Measurements from ENCODE around the gene RNF141. TPM values are rescaled to one million over a fixed set of nuclear protein-coding genes. Genes with fewer than 3 reads are reported as not detected.

Gene RNF141
- total RNA-seq, 1 experiment from 2014 or later = 35.8 TPM

- no peak for ATAC-seq
- no peaks in the 10 kb centered on the region for H3K27me3 ChIP-seq (ENCODE audit: control insufficient read depth, insufficient read depth, low read length)
- TF ChIP-seq REST (IDR thresholded peaks at IDR 0.05; ENCODE audit: insufficient read depth in 1 of 2, low read depth in 2 of 2, low read length in 1 of 2) (no peak), CTCF (IDR thresholded peaks at IDR 0.05) (no peak), POLR2AphosphoS5 (IDR thresholded peaks at IDR 0.05; ENCODE audit: low read depth, low read length) (no peak), TCF7L2 (IDR thresholded peaks at IDR 0.05; ENCODE audit: low read depth, low read length) (no peak), SIN3A (IDR thresholded peaks at IDR 0.05; ENCODE audit: borderline replicate concordance, insufficient read depth, low read depth, low read length) (no peak)
- H3K36me3 ChIP-seq (ENCODE audit: control insufficient read depth, insufficient read depth, low read length) = peaks cover 3% of the 10 kb centered on the region; the same call in 1 of the 2 replicates
- ChIA-PET CTCF (no interaction called here), POLR2A (no interaction called here)
- no peak for DNase-seq (ENCODE audit: low read depth, low spot score)
- H3K27ac ChIP-seq (ENCODE audit: low read length) = no peak overlapping the region
- in situ Hi-C loops (cut with HindIII; ENCODE audit: low pct_unique_long_range_greater_than_20kb, low sequenced_read_pairs) (no loop called here), intact Hi-C loops (cut with micrococcal nuclease; ENCODE audit: unreplicated experiment) (no loop called here)
- no peaks in the 10 kb centered on the region for H3K4me1 ChIP-seq (ENCODE audit: control insufficient read depth, insufficient read depth, low read length)
- no peak overlapping the region for H3K4me3 ChIP-seq (ENCODE audit: low read depth in 2 of 2, low read length in 2 of 2)
- BruUV-seq (replicated peaks) = TSS peak; percentile 13
- no peaks in the 10 kb centered on the region for H3K9me3 ChIP-seq (ENCODE audit: control insufficient read depth, insufficient read depth, low read depth, low read length)
Observed at GRCh38 chr11:10524471-10524870, 16.5 kb downstream of the RNF141 start.

- ChIA-PET CTCF (no interaction called here), POLR2A (no interaction called here)
- H3K9me3 ChIP-seq (ENCODE audit: control insufficient read depth, insufficient read depth, low read depth, low read length) = no peaks in the 10 kb centered on the region
- H3K4me1 ChIP-seq (ENCODE audit: control insufficient read depth, insufficient read depth, low read length) = no peaks in the 10 kb centered on the region
- BruUV-seq (replicated peaks) = no TSS peak
- H3K27me3 ChIP-seq (ENCODE audit: control insufficient read depth, insufficient read depth, low read length) = no peaks in the 10 kb centered on the region
- DNase-seq (ENCODE audit: low read depth, low spot score) = no peak
- H3K36me3 ChIP-seq (ENCODE audit: control insufficient read depth, insufficient read depth, low read length) = peaks cover 3% of the 10 kb centered on the region; the same call in 1 of the 2 replicates
- H3K27ac ChIP-seq (ENCODE audit: low read length) = no peak overlapping the region
- TF ChIP-seq TCF7L2 (IDR thresholded peaks at IDR 0.05; ENCODE audit: low read depth, low read length) = no peak
- no peak for TF ChIP-seq SIN3A (IDR thresholded peaks at IDR 0.05; ENCODE audit: borderline replicate concordance, insufficient read depth, low read depth, low read length)
- TF ChIP-seq CTCF (IDR thresholded peaks at IDR 0.05) = no peak
- no peak for TF ChIP-seq REST (IDR thresholded peaks at IDR 0.05; ENCODE audit: insufficient read depth in 1 of 2, low read depth in 2 of 2, low read length in 1 of 2)
- no peak for TF ChIP-seq POLR2AphosphoS5 (IDR thresholded peaks at IDR 0.05; ENCODE audit: low read depth, low read length)
- ATAC-seq = no peak
- in situ Hi-C loops (cut with HindIII; ENCODE audit: low pct_unique_long_range_greater_than_20kb, low sequenced_read_pairs) (no loop called here), intact Hi-C loops (cut with micrococcal nuclease; ENCODE audit: unreplicated experiment) (no loop called here)
- H3K4me3 ChIP-seq (ENCODE audit: low read depth in 2 of 2, low read length in 2 of 2) = no peak overlapping the region
Observed at GRCh38 chr11:10522921-10523320, 18.1 kb downstream of the RNF141 start.
